DLD1 (cell line): ENCODE results near the gene PMPCB.
"Not testable (repeated sequence)": the region's sequence is repeated elsewhere in the genome, so short reads cannot be mapped to it uniquely, and the experiment has no call there.

ENCODE experiments used
- in situ Hi-C: cut with HindIII; loops from 2 replicates; pipeline ENCODE4 v1.10.0; 2017; ENCODE audit warnings: low sequenced_read_pairs

The PMPCB gene, protein sequence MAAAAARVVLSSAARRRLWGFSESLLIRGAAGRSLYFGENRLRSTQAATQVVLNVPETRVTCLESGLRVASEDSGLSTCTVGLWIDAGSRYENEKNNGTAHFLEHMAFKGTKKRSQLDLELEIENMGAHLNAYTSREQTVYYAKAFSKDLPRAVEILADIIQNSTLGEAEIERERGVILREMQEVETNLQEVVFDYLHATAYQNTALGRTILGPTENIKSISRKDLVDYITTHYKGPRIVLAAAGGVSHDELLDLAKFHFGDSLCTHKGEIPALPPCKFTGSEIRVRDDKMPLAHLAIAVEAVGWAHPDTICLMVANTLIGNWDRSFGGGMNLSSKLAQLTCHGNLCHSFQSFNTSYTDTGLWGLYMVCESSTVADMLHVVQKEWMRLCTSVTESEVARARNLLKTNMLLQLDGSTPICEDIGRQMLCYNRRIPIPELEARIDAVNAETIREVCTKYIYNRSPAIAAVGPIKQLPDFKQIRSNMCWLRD

DNA sequence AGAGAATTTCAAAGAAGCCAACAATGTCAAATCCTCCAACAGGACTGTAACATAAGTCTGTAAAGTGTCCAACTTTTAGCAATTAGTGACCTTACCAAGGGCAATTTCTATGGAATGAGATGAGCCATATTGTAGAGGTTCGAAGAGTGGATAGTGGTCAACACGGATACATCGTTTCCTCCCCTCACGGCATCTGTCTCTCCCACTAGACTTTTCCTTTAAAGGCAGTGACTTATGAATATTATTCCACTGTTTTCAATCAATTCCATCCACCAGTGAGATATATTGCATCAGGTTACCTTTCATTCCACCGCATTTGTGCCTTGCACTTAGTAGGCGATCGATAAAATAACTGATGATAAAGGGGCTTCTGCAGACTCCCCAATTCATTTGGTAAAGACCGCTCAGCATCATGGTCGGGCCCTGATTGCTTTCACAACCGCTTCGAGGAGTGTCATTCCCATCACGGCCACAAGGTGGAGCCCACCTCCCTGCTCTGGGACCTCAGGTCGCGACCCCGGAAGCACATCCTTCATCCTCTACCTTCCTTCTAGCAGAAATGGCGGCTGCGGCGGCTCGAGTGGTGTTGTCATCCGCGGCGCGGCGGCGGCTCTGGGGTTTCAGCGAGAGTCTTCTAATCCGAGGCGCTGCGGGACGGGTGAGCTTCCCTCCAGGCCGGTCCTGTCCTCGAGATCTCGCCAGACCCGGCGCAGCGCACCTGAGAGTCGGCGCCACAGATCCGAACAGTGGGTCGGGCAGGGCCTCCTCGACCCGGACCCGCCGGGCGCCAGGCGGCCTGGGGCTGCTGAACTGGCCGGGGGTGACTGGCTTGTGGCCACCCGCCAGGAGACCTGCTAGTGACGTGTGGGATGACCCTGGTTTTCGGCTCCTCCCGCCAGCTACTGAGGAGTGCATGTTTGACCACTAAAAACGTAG is at the start of gene PMPCB:
PMPCB (plus strand) TSS at position 535 of the 936 bp plus-strand sequence; CDS start at position 560, 25 bp downstream.
- in situ Hi-C loops: loop anchor here (10.0 kb wide), 1 partner anchor 118 kb away; no protein-coding TSS in a partner anchor

DNA sequence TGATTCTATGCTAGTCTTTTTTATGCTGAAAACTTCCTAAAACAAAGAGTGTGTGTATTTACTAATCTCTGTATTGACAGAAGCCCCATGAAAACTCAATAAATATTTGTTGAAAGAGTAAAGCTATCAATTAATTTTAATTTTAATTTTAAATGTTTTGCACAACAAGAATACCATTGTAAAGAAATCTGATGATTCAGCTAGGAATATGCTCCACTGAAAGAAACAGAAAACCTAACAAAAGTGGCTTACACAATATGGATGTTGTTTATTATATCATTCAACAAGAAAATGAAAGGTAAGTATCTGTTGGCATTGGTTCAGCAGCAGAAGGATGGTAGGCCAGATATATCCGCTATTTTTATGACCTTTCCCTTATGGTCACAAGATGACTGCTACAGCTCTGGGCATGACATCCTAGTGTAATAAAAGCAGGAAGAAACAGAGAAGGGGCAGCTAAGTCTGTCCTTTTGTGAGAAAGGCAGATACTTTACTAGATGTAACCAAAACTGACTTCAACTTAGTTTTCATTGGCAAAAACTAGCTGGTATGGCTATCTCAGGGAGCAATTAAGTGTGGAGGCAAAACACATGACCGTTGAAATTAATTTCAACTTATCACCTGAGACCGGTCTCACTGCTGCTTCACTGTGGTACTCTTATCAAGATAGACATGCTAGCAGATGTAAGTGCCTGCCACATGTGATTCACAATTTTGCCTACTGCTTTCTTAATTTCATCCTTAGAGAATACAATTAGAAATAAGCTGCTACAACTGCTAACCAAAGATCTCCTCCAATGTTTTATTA is 43.3 kb upstream of the PMPCB start:
- in situ Hi-C loops: not testable (repeated sequence)

DNA sequence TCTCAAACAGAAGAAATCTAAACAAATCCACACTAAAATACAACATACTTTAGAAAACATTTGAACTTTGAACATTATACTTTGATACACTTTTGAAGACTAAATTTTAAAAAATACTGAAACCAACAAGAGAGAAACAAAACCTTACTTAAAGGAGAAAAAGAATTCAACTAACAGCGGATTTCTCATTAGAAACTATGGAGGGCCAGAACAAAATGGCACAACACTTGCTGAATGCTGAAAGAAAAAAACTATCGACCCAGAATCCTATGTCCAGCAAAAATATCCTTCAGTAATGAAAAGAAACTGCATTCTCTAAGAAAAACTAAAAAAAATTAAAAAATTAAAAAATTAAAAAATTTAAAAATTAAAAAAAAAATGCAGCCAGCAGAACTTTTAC is 33.2 kb upstream of the PMPCB start:
- in situ Hi-C loops: not testable (repeated sequence)

DNA sequence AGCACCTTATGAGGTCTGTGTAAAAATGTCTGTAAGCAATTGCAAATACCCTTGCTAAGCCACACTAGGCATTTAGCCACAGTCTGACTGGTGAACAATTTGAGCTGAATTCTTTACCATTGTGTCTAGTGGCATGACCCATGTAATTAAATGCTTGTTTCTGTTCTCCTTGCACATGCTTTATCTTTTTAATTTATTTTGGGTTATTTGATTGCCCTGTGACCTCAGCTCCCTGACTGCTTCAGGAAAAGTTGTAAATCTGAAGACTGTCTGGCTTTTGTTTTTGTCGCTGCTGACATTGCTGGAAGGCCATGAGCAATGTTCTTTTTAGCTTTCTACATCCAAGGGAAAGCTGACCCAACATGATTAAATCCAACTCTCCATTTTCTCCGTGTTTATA is 31.0 kb upstream of the PMPCB start:
- in situ Hi-C loops: not testable (repeated sequence)

DNA sequence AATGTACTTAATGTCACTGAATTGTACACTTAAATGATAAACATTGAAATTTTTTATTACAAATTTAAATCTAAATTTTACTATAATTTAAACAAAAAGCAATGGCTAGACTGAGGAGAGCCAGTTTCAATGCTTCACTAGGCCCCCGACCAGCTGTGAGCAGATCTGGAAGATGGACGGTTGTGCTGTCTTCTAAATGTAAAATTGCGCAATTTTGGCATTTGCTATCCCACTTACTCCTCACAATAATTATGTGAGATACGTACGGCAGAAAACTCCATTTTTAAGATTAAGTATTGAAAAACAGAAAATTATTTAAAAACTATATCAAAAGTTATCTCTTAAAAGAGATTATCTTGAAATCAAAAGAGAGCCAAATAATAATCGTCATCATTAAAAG is 23.9 kb upstream of the PMPCB start:
- in situ Hi-C loops: not testable (repeated sequence)

DNA sequence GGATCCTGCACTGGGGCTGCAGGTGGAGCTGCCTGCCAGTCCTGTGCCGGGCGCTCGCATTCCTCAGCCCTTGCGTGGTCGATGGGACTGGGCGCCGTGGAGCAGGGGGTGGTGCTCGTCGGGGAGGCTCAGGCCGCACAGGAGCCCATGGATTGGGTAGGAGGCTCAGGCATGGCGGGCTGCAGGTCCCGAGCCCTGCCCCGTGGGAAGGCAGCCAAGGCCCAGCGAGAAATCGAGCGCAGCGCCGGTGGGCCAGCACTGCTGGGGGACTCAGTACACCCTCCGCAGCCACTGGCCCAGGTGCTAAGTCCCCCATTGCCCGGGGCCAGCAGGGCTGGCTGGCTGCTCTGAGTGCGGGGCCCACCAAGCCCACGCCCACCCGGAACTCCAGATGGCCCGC is 22.4 kb upstream of the PMPCB start:
- in situ Hi-C loops: not testable (repeated sequence)

DNA sequence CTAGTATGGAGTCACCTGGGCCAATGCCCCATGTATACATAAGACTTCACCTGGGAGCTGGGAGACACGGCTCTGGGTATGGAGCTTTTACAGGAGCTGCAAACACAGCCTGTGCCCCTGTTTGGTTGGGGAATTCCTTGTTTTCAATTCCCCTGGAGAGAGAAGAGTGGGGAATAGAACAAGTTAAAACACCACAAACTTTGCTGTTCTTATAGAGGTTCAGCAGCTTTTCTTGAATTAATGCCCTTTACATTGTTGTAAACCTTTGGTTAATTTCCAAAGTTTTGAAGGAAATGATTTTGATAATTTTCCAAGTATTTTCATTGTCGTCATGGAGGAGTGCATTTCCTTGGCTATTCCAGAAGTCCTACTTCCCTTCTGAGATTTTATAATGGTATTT is 19.0 kb upstream of the PMPCB start:
- in situ Hi-C loops: not testable (repeated sequence)

DNA sequence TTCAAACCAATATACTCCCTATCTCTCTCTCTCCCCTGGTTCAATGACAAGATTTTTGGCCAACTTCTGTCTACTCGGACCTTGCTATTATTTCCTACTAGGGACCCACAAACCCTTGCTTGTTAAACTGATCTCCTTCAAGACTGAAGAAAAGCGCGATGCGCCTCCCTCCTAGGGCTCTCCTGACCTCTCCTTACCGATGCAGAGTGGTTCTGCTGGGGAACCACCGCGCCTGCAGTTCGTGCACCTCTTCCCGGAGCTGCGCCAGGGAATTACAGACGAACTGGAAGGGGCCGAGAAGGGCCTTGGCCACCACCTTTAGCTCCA is 17.6 kb upstream of the PMPCB start:
- in situ Hi-C loops: not testable (repeated sequence)

DNA sequence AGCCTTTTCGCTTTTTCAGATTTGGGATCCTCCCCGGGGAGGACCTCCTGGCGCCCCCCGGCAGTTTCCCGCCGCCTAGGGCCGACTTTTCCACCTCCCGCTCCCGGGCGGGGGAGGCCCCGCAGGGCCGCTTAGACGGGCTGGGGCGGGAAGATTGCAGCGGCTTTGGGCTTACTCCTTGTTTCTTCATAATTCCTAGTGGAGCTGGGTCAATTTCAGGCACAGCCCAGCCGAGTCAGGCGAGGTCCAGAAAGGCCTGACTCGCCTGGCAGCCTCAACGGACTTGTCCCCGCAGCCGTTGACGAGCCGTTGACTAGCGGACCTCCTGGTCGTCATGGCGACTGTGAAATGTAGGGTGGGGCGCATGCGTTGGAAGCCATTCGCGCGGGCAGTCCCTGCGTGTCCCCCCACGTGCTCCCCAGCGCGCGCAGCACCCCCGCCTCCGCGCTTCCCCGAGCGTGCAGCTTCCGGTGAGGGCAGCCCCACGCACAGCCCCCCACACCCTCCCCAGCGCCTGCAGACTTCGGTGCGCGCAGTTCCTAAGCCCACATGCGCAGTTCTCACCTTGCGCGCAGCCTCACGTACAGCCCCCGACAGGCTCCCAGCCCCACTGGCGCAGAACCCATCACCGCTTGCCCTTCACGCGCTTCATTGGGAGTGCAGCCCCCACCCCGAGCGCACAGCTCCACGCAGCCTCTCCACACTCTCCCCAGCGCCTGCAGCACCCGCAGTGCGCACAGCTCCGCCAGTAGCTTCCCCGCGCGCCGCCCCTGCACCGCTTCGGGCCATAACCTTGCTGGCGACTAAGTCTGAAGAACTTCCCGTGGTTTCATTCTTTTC is 17.1 kb upstream of the PMPCB start:
- in situ Hi-C loops: not testable (repeated sequence)

DNA sequence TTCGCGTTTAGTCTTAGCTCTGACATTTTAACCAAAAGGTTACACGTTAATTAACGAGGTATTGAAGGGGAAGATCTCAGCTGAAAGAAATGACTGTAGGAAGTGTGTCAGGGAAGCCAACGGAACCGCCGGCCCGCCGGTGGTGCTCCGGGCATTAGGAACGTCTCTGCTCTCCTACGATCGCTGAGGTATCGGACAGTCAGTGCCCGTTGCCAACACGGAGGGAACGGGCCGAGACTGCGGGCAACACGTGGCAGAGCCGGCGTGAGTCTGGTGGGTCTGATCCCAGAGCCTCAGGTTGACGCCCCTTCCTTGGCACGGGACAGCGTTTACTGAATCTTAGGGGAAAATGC is 16.5 kb upstream of the PMPCB start:
- in situ Hi-C loops: not testable (repeated sequence)

DNA sequence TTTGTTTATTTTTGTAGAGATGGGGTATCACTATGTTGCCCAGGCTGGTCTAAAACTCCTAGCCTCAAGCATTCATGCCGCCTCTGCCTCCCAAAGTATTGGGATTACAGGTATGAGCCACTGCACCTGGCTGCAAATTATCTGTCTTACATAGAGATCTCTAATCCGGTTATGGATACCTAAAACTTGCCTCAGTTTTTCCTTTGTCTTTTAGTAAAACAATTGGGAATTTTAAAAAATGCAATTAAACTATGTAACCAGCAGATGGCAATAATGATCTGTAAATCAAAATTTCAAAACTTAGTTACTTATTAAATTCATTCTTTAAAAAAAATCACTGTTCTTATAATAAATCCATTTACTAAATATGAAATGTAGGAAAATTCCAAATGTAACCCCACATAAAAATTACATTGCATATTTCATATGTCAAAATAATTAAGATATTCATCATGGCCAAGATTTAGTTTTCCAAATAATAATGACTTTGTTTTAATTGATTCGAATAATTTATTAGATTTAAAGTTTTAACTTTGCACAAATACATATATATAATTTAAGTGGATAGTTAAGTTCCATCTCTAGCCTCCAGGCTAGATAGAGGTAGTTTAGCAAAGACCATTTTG is 14.3 kb upstream of the PMPCB start:
- in situ Hi-C loops: not testable (repeated sequence)

DNA sequence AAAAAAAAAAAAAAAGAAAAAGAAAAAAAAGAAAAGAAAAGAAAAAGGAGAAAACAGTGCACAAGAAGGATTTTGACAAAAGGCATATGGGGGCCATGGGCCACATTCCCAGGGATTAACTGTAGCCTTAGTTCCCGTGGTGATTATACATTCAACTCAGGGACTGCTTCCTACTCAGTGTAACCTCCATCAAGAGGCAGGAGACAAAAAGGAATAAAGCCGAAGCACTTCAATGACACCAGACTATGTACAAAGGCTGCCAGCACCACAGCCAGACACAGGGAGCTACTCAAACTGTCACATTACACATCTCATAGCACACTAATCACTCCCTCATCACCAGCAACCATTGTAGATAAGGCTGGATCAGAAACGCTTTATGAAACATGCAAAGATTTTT is 5.1 kb upstream of the PMPCB start:
- in situ Hi-C loops: loop anchor here (10.0 kb wide), 1 partner anchor 123 kb away; no protein-coding TSS in a partner anchor

DNA sequence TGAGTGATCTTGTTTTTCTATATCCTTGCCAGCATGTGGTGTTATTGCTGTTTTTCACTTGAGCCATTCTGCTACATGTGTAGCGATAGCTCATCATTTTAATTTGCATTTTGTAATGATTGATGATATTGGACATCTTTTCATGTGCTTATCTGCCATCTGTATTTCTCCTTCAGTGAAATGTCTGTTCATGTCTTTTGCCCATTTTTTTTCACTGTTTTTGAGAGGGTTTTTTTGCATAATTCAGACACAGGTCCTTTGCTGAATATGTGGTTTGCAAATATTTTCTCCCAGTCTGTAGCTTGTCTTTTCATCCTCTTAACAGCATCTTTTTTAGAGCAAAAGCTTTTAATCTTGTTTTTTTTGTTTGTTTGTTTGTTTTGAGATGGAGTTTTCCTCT is 3.7 kb upstream of the PMPCB start:
- in situ Hi-C loops: loop anchor here (10.0 kb wide), 1 partner anchor 121 kb away; no protein-coding TSS in a partner anchor

DNA sequence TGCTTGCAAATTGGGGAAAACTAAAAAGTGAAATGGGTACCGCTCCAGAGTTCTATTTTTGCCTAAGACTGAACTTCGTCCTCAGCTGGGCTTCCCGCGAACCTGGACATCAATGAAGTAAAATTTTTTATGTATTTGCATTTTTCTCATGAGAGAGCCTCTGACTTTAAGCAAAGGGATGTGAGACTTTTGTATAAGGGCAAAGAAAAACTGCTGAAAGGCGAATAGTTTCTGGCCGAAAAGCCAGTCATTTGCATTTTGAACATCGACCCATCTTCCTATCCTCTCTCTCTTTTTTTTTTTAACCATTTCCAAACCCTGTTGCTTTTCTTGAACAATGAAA is 573 bp downstream of the PMPCB start:
- in situ Hi-C loops: loop anchor here (10.0 kb wide), 1 partner anchor 117 kb away; no protein-coding TSS in a partner anchor

DNA sequence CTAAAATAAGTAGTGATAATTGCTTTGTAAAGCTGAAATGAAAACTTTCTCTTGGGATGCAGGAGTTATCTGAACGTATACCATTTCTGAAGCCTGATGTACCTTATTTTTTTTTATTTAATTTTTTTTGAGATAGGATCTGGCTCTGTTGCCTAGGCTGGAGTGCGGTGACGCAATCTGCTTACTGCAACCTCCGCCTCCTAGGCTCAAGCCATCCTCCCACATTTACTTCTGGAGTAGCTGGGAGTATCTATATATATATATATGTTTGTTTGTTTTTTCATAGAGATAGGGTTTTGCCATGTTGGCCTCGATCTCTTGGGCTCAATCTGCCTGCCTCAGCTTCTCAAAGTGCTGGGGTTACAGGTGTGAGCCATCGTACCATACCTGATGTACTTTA is 2.4 kb downstream of the PMPCB start:
- in situ Hi-C loops: loop anchor here (10.0 kb wide), 1 partner anchor 115 kb away; no protein-coding TSS in a partner anchor

DNA sequence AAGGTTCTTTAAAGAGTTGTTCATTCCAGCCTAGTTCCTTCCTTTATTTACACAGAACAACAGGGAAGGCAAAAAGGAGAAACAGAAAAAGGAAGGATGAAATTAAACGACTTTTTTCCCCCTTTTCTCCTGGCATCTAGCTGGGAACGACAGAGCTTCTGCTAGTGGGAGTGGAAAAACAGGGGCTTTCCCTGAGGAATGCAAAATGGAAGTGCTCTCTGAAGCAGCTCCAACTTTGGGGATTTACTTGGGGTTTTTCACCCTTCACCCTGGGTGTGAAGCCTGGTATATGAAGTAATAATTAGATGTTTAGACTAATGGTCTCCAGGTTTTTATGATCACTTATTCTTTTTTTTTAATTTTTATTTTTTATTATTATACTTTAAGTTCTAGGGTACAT is 4.2 kb downstream of the PMPCB start:
- in situ Hi-C loops: no loop called here

DNA sequence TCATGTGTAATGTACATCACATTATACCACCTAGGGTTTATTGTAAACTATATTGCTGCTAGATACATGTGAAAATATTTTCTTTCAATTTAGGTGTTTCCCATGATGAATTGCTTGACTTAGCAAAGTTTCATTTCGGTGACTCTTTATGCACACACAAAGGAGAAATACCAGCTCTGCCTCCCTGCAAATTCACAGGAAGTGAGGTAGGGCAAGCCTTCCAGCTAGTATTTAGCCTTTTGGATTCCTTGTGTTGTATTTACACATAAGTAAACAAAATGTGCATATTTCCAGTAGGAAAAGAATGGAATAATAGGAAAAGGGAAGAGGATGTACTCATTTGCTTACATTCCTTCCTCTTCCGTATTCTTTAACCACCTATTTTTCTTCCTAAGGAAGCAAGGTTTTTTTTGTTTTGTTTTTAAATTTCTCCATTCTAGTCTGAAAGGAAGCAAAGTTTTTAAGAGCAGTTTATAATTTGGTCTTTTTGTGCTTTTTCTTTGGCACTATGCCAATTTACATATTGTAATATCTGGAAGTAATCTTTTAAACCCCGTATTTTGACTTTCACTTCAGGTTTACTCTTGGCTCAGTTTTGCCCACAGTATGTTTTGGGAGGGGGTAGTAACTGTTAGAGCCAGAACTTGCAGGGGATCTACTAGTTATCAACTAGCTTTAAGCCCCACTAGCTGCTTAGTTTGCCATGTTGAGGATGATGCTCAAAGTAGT is 10.4 kb downstream of the PMPCB start:
- in situ Hi-C loops: loop anchor here (5.0 kb wide), 1 partner anchor 35 kb away; the partner anchor contains the start of gene DNAJC2

DNA sequence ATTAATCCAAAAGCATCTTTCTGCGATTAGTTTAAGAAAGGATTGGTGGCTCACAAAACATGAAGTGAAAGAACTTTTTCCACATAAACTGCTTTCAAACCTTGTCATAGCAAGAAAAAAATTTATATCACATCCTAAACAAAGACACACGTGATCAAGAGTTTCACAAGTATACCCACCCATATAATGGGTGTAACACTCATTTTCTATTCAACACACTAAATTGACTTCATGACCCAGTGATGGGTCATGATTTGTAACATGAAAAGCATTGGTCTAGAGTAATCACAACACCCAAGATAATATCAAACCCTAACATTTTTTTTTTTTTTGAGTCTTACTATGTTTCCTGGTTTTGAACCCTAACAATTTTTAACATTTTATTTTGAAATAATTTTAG is 17.6 kb downstream of the PMPCB start:
- in situ Hi-C loops: no loop called here
